IPS-18a (cell line): ENCODE results near the gene GLT1D1.
A peak's percentile ranks its signal among the peaks of the same experiment; 100 is the strongest.

Source experiments
- H3K27ac ChIP-seq: one replicate; pipeline ENCODE4 v1.5.1; 2013; ENCODE audit warnings: low read length
- H3K27me3 ChIP-seq: one replicate; pipeline ENCODE4 v1.6.1; 2013; ENCODE audit warnings: mild to moderate bottlenecking, low read length; ENCODE audit not compliant: control insufficient read depth, insufficient read depth
- H3K36me3 ChIP-seq: one replicate; pipeline ENCODE4 v1.6.1; 2013; ENCODE audit warnings: low read depth, low read length; ENCODE audit not compliant: control insufficient read depth
- H3K4me1 ChIP-seq: one replicate; pipeline ENCODE4 v1.6.1; 2013; ENCODE audit warnings: low read depth, low read length; ENCODE audit not compliant: control insufficient read depth
- H3K4me3 ChIP-seq: one replicate; pipeline ENCODE4 v1.5.1; 2013; ENCODE audit warnings: low read length
- H3K9ac ChIP-seq: one replicate; pipeline ENCODE4 v1.6.1; 2013; ENCODE audit warnings: mild to moderate bottlenecking, low read length, moderate library complexity
- H3K9me3 ChIP-seq: one replicate; pipeline ENCODE4 v1.6.1; 2013; ENCODE audit warnings: low read depth, low read length; ENCODE audit not compliant: control insufficient read depth

The GLT1D1 gene

DNA sequence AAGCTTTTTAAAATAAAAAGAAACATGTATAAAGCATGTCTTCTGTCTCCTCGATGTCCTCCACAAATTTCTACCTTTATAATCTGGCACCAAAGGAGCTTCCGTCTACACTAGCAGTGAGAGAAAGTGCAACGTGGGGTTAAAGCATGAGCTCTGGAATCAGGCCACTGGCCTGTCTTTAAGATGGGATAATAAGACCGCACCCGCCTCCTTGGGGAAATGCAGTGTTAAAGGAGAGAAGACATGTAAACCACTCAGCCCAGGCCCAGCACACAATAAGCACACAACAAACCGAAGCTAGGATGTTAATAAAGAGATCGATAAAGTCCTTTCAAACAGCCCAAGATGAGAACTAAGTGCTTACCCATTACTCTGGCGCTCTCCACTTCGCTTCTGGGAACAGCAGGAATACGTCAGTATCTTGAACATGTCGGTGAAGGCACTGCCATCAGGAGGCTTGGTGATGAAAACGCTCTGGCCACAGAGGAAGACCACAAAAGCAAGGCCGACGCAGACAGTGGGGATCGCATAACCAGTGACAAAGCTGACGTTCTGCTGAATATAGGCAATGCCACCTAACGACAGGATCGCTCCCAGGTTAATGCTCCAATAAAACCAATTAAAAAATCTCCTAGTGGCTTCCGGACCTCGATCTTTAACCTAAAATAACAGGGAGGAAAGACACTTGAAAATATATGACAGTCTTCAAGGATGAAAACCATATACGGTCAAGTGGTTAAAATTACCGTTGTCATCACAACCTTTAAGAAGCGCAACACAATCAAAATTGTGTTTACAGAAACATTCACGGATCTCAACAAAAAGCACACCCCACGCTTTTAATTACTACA, 38.6 kb upstream of the GLT1D1 start:
- no peak overlapping the region for H3K27ac ChIP-seq
- no peak overlapping the region for H3K9ac ChIP-seq

DNA sequence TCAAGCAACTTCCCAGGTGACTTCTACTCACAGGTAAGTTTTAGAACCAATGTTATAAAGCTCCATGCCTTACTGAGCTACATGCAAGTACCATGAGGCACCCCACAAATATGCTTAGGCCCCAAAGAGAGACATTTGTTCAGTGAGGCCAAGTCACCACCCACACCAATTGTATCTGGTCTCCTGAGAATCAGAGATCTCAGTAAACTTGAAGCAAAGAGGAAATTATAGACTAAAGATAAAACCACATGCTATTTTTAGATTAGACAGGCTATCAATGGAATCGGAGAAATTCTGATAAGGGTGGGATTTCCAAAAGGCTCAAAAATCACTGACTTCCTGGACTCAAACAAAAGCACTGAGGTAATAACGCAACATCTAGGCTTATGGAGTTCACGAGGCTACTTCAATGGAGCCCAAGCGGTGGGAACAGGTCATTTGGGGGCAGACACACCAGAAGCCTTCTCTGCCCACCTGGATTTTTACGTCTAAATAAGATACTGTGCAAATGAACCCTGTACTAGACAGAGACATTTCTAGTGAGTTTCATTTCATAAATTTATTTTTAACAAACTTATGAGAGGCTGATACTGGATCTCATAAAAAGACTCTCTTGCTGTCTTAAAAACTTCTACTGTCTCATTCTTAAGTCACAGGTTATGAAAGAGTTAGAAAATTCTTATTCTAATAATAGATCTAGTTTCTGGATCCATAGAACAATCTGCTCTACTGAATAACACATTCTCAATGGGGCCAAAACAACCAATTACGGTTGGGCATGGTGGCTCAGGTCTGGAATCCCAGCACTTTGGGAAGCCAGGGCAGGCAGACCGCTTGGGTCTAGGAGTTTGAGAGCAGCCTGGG, 37.3 kb upstream of the GLT1D1 start:
- no peak overlapping the region for H3K4me3 ChIP-seq
- H3K36me3 ChIP-seq: peaks cover 4% of the 10 kb centered on the region
- H3K27ac ChIP-seq: no peak overlapping the region
- H3K27me3 ChIP-seq: no peaks in the 10 kb centered on the region
- H3K9me3 ChIP-seq: peaks cover 17% of the 10 kb centered on the region
- H3K4me1 ChIP-seq: peaks cover 4% of the 10 kb centered on the region
- H3K9ac ChIP-seq: no peak overlapping the region

More for the DNA sequence above, 38.6 kb upstream of the GLT1D1 start:
- Histone ChIP-seq H3K36me3 (no peaks in the 10 kb centered on the region), H3K9me3 (peaks cover 22% of the 10 kb centered on the region), H3K4me1 (no peaks in the 10 kb centered on the region), H3K4me3 (no peak overlapping the region), H3K27me3 (no peaks in the 10 kb centered on the region)

DNA sequence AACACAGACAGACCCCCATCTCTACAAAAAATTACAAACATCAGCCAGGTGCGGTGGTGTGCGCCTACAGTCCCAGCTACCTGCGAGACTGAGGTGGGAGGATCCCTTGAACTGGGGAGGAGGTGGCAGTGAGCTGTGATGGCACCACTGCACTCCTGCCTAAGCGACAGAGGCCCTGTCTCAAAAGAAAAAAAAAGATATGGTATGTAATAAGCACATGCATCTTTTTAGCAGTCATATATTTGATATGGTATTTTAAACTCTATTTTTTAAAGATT, 36.7 kb upstream of the GLT1D1 start:
- Histone ChIP-seq H3K9me3 (peaks cover 17% of the 10 kb centered on the region), H3K27me3 (no peaks in the 10 kb centered on the region), H3K9ac (no peak overlapping the region), H3K27ac (no peak overlapping the region), H3K36me3 (peaks cover 4% of the 10 kb centered on the region), H3K4me1 (peaks cover 4% of the 10 kb centered on the region), H3K4me3 (no peak overlapping the region)

DNA sequence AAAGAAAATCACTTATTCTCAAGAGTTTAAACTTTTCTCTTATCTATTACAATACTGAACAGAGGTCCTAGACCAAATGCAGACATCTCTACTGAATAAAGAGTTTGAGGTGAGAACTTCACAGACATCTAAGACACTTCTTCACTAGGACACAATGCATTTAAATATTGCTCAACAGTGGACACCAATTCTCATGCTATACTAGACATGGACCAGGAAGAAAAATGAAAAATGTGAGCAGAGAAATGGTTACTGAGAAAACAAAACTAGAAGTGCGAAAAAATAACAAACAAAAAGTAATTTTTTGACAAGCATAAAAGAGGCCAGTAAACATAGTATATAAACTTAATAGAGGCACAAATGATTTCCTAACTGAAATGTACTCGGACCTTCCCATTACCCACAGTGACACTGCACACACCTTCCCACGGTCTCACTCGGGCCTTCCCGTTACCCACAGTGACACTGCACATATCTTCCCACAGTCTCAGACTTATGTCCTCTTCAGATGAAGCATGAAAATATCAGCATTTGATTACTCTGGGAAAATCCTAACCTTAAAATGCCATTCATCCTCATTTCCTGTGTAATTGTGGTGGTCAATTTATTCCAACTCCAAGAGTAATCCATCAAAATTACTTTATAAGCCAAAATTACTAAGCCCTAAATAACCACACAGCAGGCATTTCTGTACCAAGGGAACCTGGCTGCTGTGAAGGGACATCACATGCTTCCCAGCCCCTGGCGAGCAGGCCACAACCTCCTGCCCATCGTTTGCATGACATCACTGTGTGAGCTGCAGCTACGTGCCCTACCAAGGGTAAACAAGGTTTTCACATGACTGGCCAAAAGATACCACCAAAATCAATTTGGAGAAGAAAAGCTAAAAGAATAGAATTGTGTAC, 35.9 kb upstream of the GLT1D1 start:
- Histone ChIP-seq H3K4me1 (peaks cover 4% of the 10 kb centered on the region), H3K9me3 (peaks cover 17% of the 10 kb centered on the region), H3K9ac (no peak overlapping the region), H3K27ac (no peak overlapping the region), H3K27me3 (no peaks in the 10 kb centered on the region), H3K36me3 (peaks cover 4% of the 10 kb centered on the region), H3K4me3 (no peak overlapping the region)

DNA sequence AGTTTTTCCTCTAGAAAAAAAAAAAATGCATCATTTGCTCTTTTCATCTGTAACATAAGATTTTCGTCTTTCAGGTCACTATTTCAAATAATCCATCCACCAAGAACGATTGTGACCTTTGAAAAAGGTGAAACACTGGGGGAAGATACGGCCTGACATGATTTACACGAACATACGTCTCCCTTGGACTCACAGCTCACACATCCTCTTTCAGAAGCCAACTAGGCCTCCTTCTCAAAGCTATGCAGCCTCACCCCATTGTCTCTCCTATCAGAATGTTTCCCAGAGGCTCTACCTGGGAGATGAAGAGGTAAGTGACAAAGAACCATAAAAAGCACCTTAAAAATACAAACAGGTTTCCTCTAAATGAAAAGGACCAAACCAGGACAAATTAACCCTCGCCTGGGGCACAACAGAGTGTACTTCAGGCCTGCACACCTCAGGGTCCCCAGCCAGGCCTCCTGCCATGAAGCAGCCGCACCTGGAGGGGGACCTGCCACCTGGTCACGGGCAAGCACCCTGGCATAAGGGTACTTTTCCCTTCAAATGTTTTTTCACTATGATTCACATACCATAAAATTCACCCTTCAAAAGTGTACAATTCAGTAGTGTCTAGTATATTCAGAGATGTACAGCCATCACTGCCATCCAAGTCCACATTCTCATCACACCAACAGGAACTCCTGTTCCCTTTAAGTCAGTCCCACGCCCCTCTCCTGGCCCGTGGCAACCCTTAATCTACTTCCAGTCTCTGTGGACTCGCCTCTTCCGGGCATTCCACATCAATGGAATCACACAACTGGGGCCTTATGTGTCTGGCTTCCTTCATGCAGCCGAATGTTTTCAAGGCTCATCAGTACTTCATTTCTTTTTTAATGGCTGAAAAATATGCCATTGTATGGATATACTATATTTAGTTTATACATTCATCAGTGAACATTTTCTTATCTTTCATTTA, 34.9 kb upstream of the GLT1D1 start:
- no peaks in the 10 kb centered on the region for H3K27me3 ChIP-seq
- peaks cover 4% of the 10 kb centered on the region for H3K4me1 ChIP-seq
- H3K9me3 ChIP-seq: peaks cover 17% of the 10 kb centered on the region
- no peak overlapping the region for H3K4me3 ChIP-seq
- H3K9ac ChIP-seq: no peak overlapping the region
- no peak overlapping the region for H3K27ac ChIP-seq
- H3K36me3 ChIP-seq: peaks cover 4% of the 10 kb centered on the region

DNA sequence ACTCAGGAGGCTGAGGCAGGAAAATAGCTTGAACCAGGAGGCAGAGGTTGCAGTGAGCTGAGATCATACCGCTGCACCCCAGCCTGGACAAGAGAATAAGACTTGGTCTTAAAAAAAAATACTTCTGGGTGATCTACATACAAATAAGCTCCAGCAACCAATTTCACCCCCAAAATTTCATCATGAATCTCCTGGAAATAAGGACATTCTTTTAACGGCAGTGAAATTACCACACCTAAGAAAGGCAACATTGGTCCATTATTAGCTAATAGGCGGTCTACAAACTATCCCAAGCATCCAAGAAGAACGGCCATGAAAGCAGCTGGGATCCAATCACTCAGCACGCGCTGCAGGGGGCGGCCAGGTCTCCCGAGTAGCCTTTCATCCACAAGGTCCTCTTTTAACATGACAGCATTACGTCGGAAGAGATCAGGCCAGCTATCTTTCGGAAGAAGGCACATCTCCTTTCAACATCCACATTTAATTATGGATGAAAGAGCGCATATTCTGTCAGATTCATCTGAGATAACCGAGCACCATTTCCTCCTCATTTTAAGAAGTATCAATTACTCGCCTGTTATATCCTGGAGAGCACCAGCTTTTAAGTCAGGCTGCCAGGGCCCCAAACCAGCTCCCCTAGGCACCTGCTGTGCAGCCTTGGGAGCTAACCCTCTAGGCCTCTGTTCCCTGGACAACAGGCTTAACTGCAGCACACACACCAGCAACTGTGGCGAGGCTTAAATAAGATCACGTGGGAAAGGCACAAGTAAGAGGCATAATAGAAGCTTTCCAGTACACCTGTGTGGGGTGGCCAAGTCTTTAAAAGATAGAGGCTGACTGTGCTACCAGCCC, 33.8 kb upstream of the GLT1D1 start:
- Histone ChIP-seq H3K27ac (no peak overlapping the region), H3K27me3 (no peaks in the 10 kb centered on the region), H3K9ac (no peak overlapping the region), H3K4me3 (no peak overlapping the region), H3K4me1 (peaks cover 4% of the 10 kb centered on the region), H3K36me3 (peaks cover 4% of the 10 kb centered on the region), H3K9me3 (peaks cover 10% of the 10 kb centered on the region)

DNA sequence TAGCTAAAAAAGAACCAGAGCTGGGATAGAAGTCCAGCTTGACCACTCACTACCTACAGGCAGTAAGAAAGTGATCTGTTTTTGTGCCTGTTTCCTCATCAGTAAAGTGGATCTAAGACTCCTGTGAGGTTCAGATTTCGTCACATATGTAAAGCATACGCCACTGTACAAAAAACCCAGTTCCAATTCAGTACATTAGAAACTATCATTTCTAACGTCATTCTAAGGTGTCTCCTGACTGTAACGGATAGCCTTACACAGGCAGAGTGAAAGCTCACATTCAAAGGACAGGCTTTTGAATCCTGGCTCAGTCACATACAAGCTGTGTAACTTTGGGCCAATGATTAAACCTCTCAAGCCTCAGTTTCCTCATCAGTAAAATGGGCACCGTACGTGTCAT, 33.0 kb upstream of the GLT1D1 start:
- Histone ChIP-seq H3K9ac (no peak overlapping the region), H3K27ac (no peak overlapping the region), H3K4me1 (peaks cover 4% of the 10 kb centered on the region)

DNA sequence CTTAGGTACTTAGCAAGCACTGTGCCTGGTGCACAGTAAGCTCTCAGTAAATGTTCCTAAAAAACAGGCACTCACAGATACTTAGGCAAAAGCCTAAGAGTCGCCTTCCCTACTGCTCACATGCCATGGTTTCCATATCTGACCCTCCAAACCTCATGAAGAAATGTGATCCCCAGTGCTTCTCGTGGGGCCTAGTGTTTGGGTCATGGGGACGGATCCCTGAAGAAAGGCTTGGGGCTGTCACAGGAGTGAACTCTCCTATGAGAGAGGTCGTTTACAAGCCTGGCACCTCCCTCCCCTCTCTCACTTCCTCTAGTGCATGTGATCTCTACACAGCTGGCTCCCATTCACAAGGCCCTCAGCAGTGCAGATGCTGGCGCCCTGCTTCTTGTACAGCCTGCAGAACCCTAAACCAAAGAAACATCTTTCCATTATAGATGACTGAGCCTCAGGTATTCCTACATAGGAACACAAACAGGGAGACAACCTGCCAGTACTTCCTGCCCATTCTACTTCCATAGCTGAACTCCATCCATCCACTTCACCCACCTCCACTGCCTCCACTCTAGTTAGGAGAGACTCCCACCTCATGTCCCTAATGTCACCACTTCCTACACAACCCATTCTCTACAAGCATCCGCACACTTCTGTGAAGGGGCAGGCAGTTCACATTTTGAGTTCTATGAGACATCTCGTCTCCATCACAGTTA, 32.4 kb upstream of the GLT1D1 start:
- Histone ChIP-seq H3K27me3 (no peaks in the 10 kb centered on the region), H3K4me1 (peaks cover 4% of the 10 kb centered on the region), H3K36me3 (peaks cover 4% of the 10 kb centered on the region), H3K9ac (no peak overlapping the region), H3K9me3 (peaks cover 4% of the 10 kb centered on the region), H3K4me3 (no peak overlapping the region), H3K27ac (no peak overlapping the region)

More for the DNA sequence above, 33.0 kb upstream of the GLT1D1 start:
- Histone ChIP-seq H3K27me3 (no peaks in the 10 kb centered on the region), H3K9me3 (peaks cover 4% of the 10 kb centered on the region), H3K36me3 (peaks cover 4% of the 10 kb centered on the region), H3K4me3 (no peak overlapping the region)

DNA sequence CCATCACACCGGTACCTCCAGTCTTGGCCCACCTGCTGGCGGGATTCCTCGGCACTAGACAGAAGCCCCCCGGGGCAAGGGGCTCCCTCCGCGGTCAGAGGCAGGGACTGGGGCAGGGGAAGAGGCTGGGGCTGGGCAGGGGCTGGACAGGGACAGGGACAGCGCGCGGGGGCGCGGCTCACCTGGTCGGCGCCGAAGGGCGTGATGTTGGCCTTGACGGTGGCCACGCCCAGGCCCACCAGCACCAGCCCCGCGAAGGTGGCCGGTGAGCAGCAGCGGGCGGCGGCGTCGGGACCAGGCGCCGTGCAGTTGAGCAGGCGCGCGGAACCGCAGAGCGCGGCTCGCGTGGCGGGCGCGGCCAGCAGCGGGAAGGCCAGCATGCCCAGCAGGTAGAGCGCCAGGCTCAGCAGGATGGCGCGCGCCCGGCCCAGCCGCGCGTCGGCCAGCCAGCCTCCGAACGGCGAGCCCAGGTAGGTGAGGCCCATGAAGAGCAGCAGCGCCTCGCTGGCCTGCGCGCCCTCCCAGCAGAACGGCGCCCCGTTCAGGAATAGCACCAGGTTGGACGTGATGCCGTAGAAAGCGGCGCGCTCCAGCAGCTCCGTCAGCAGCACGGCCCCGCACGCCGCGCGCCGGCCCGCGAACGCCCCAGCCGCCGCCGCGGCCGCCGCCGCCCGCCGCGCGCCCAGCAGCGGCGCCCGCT, 29.9 kb upstream of the GLT1D1 start:
- Histone ChIP-seq H3K4me3 (peak overlapping the region; percentile 63), H3K9ac (peak overlapping the region; percentile 61), H3K27me3 (no peaks in the 10 kb centered on the region), H3K9me3 (peaks cover 11% of the 10 kb centered on the region), H3K36me3 (peaks cover 4% of the 10 kb centered on the region), H3K4me1 (peaks cover 4% of the 10 kb centered on the region), H3K27ac (no peak overlapping the region)
